Smooth muscle cell (in vitro differentiated cells): Measurements from ENCODE around the gene DCLK1. TPM values are rescaled to one million over a fixed set of nuclear protein-coding genes. Genes with fewer than 3 reads are reported as not detected.
A peak's percentile ranks its signal among the peaks of the same experiment; 100 is the strongest.

Experiments
- DNase-seq: peaks from one replicate; lab custom pipeline; 2025; ENCODE audit not compliant: unreplicated experiment; lab: John Stamatoyannopoulos, UW
- H2AFZ ChIP-seq: fragments of 200-600 bp; sonication (generic); 2 replicates; pipeline ENCODE4 v1.6.0; 2016; ENCODE audit warnings: antibody characterized with exemption, low read depth, mild to moderate bottlenecking
- H3F3A ChIP-seq: fragments of 200-600 bp; sonication (generic); 2 replicates; pipeline ENCODE4 v1.6.0; 2017; ENCODE audit warnings: antibody characterized with exemption, low read depth
- H3K27ac ChIP-seq: fragments of 200-600 bp; sonication (generic); 2 replicates; pipeline ENCODE4 v1.5.1; 2016; ENCODE audit warnings: low read depth, mild to moderate bottlenecking
- H3K27me3 ChIP-seq: fragments of 200-600 bp; sonication (generic); 2 replicates; pipeline ENCODE4 v1.6.1; 2016; ENCODE audit warnings: low read depth, mild to moderate bottlenecking
- H3K36me3 ChIP-seq: fragments of 200-600 bp; sonication (generic); 2 replicates; pipeline ENCODE4 v1.5.1; 2016; ENCODE audit warnings: low read depth
- H3K4me1 ChIP-seq: fragments of 200-600 bp; sonication (generic); 2 replicates; pipeline ENCODE4 v1.5.1; 2016; ENCODE audit warnings: low read depth
- H3K4me2 ChIP-seq: fragments of 200-600 bp; sonication (generic); 2 replicates; pipeline ENCODE4 v1.6.0; 2016; ENCODE audit warnings: mild to moderate bottlenecking
- H3K4me3 ChIP-seq: fragments of 200-600 bp; sonication (generic); 2 replicates; pipeline ENCODE4 v1.5.1; 2016; ENCODE audit warnings: mild to moderate bottlenecking
- H3K79me2 ChIP-seq: fragments of 200-600 bp; sonication (generic); 2 replicates; pipeline ENCODE4 v1.6.0; 2016; ENCODE audit warnings: low read depth, mild to moderate bottlenecking
- H3K9ac ChIP-seq: fragments of 200-600 bp; sonication (generic); 2 replicates; pipeline ENCODE4 v1.6.0; 2016; ENCODE audit warnings: low read depth
- H3K9me3 ChIP-seq: fragments of 200-600 bp; sonication (generic); replicated peaks from 2 replicates; pipeline ENCODE4 v1.5.1; 2016; ENCODE audit warnings: low read depth
- H4K20me1 ChIP-seq: fragments of 200-600 bp; sonication (generic); 2 replicates; pipeline ENCODE4 v1.6.0; 2016; ENCODE audit warnings: low read depth
- WGBS: methylation state at CpG from one replicate; pipeline ENCODE4 v1.1.7; 2016; ENCODE audit warnings: low lambda C conversion rate; 5-methylcytosine and 5-hydroxymethylcytosine counted together
- polyA plus RNA-seq: library from polyadenylated mRNA; unstranded; fragments of >200 nt; fragmentation: Nextera tagmentation; extraction: Ambion mirVana; gene quantifications from 2 replicates; pipeline ENCODE4 v1.2.1, GENCODE V29; 2016
- total RNA-seq: library from RNA; depleted of rRNA; stranded (reverse); fragments of >200 nt; gene quantifications from 2 replicates; pipeline ENCODE4 v1.2.3, GENCODE V29; 2014
- TF ChIP-seq, protein P1 (sequence below): fragments of 200-600 bp; sonication (generic); IDR thresholded peaks from 2 replicates; pipeline ENCODE4 v1.5.1; 2017; ENCODE audit warnings: borderline replicate concordance, mild to moderate bottlenecking, antibody characterized with exemption; ENCODE audit not compliant: insufficient read depth, poor library complexity, severe bottlenecking

The DCLK1 gene
- total and polyA plus RNA-seq, 2 experiments from 2014 or later, result 0.72 TPM; not detected in 1

DNA sequence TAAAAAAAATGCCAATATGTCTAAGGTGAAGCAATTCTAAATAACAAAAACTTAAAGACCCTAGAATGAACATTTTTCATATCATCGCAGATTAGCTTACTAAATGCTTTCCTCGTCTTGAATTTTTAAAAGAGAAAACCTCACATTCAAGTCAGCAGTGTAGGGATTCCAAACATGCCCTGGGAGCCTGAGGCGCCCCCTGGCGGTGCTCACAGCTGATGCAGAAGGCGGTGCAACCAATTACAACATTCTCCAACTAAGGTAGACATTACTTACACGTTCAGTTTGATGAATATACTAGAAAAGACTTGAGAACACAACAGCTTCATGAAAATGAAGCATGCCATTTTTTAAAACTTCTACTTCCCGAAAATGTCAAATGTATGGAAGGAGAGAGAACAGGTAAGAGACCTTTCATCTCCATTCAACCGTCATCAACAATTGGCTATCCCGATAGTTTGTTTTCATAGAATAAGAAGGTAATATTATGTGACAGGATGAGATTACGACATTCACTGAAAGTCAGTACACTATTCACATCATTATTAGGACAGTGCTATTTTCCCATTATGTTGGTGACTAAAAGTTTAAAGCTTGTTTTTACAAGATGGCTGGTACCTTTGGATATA is 304.4 kb downstream of the DCLK1 start:
- no peak overlapping the region for H3K9ac ChIP-seq
- H3K4me1 ChIP-seq, result peaks cover 12% of the 10 kb centered on the region
- DNase-seq, result no peak
- no peak overlapping the region for H2AFZ ChIP-seq
- TF ChIP-seq, protein P1, sequence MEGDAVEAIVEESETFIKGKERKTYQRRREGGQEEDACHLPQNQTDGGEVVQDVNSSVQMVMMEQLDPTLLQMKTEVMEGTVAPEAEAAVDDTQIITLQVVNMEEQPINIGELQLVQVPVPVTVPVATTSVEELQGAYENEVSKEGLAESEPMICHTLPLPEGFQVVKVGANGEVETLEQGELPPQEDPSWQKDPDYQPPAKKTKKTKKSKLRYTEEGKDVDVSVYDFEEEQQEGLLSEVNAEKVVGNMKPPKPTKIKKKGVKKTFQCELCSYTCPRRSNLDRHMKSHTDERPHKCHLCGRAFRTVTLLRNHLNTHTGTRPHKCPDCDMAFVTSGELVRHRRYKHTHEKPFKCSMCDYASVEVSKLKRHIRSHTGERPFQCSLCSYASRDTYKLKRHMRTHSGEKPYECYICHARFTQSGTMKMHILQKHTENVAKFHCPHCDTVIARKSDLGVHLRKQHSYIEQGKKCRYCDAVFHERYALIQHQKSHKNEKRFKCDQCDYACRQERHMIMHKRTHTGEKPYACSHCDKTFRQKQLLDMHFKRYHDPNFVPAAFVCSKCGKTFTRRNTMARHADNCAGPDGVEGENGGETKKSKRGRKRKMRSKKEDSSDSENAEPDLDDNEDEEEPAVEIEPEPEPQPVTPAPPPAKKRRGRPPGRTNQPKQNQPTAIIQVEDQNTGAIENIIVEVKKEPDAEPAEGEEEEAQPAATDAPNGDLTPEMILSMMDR, result peak; percentile 29
- H3K9me3 ChIP-seq, result no peaks in the 10 kb centered on the region
- no peaks in the 10 kb centered on the region for H4K20me1 ChIP-seq
- no peak overlapping the region for H3K4me3 ChIP-seq
- H3K36me3 ChIP-seq, result no peaks in the 10 kb centered on the region
- H3F3A ChIP-seq, result no peaks in the 10 kb centered on the region
- 72% methylated on average over 10 of the region's 10 CpGs for WGBS
- no peaks in the 10 kb centered on the region for H3K79me2 ChIP-seq
- no peak overlapping the region for H3K4me2 ChIP-seq
- H3K27ac ChIP-seq, result no peak overlapping the region
- H3K27me3 ChIP-seq, result no peaks in the 10 kb centered on the region

DNA sequence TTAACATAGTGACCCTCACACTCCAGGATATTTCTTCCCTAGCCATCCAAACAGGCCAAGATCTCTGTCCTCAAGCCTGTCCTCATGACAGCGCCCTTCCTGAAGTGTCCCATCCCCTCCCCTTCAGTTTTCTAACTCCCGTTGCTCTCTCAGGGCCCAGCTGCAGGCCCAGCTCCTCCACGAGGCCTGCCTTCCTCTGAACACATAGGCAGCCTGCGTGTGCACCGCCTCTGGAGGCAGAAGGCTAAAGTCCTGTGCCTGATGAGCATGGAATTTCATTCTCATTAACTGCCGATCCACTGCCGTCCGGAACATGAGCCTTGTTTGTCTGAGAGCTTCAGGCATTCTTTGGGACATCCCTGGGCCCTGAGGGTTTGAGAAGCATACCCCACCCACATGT is 306.4 kb downstream of the DCLK1 start:
- Histone ChIP-seq H3K9ac (no peak overlapping the region), H3K4me3 (no peak overlapping the region), H3K27ac (no peak overlapping the region), H3K9me3 (no peaks in the 10 kb centered on the region), H3K79me2 (no peaks in the 10 kb centered on the region), H3K27me3 (no peaks in the 10 kb centered on the region), H2AFZ (no peak overlapping the region), H3K4me1 (peaks cover 5% of the 10 kb centered on the region), H3K36me3 (no peaks in the 10 kb centered on the region), H3F3A (no peaks in the 10 kb centered on the region), H3K4me2 (no peak overlapping the region), H4K20me1 (no peaks in the 10 kb centered on the region)
- 89% methylated on average over 8 of the region's 8 CpGs for WGBS
- TF ChIP-seq, protein P1, result no peak
- no peak for DNase-seq

DNA sequence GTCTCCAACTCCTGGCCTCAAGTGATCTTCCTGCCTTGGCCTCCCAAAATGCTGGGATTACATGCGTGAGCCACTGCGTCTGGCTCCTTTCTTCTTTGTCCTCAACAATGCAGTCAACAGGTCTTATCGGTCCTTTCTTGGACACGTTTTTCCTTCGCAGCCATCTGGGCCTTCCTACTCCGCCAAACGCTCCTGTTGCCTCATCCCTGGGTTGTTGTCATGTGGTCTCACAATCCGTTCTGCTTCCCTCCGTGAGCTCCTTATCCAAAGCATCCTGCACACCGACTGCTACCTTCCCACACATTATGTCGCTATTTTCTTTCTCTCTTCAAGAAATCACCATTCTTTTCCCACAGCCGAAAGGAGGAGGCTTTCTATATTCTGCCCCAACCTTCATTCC is 306.8 kb downstream of the DCLK1 start:
- no peaks in the 10 kb centered on the region for H3F3A ChIP-seq
- WGBS, result 95% methylated on average over 12 of the region's 12 CpGs

More for the DNA sequence above, 306.8 kb downstream of the DCLK1 start:
- Histone ChIP-seq H3K4me1 (peaks cover 5% of the 10 kb centered on the region), H3K9me3 (no peaks in the 10 kb centered on the region), H3K4me2 (no peak overlapping the region), H4K20me1 (no peaks in the 10 kb centered on the region), H3K9ac (no peak overlapping the region), H3K4me3 (no peak overlapping the region), H3K79me2 (no peaks in the 10 kb centered on the region), H2AFZ (no peak overlapping the region), H3K36me3 (no peaks in the 10 kb centered on the region), H3K27me3 (no peaks in the 10 kb centered on the region), H3K27ac (no peak overlapping the region)
- DNase-seq, result no peak
- TF ChIP-seq, protein P1, result no peak
